MM.1S (cell line): Measurements from ENCODE around the gene PTPRN2.

Experiments used
- DNase-seq: peaks from one replicate; pipeline ENCODE4 v3.0.0-alpha.2; 2015
- H2AFZ ChIP-seq: fragments of 300-600 bp; sonication (generic); 2 replicates; pipeline ENCODE4 v1.6.0; 2016; ENCODE audit warnings: antibody characterized with exemption, low read length
- H3F3A ChIP-seq: fragments of 300-600 bp; sonication (generic); 2 replicates; pipeline ENCODE4 v1.6.1; 2016; ENCODE audit warnings: mild to moderate bottlenecking, antibody characterized with exemption, low read length, moderate library complexity, mixed read lengths; ENCODE audit not compliant: insufficient read depth
- H3K27ac ChIP-seq: fragments of 300-600 bp; sonication (generic); 2 replicates; pipeline ENCODE4 v1.5.1; 2016; ENCODE audit warnings: mild to moderate bottlenecking, low read length
- H3K27me3 ChIP-seq: fragments of 300-600 bp; sonication (generic); replicated peaks from 2 replicates; pipeline ENCODE4 v1.6.0; 2016; ENCODE audit warnings: low read length; ENCODE audit not compliant: insufficient read depth
- H3K36me3 ChIP-seq: fragments of 300-600 bp; sonication (generic); replicated peaks from 2 replicates; pipeline ENCODE4 v1.6.1; 2016; ENCODE audit warnings: mild to moderate bottlenecking, low read length, mixed read lengths; ENCODE audit not compliant: insufficient read depth
- H3K4me1 ChIP-seq: fragments of 300-600 bp; sonication (generic); 2 replicates; pipeline ENCODE4 v1.6.1; 2016; ENCODE audit warnings: low read length, mixed read lengths
- H3K4me2 ChIP-seq: fragments of 300-600 bp; sonication (generic); 2 replicates; pipeline ENCODE4 v1.6.0; 2016; ENCODE audit warnings: low read depth, low read length
- H3K4me3 ChIP-seq: fragments of 300-600 bp; sonication (generic); 2 replicates; pipeline ENCODE4 v1.5.1; 2016; ENCODE audit warnings: low read length, mixed read lengths
- H3K79me2 ChIP-seq: fragments of 300-600 bp; sonication (generic); 2 replicates; pipeline ENCODE4 v1.6.1; 2016; ENCODE audit warnings: mixed run types, low read length, mixed read lengths
- H3K9ac ChIP-seq: fragments of 300-600 bp; sonication (generic); 2 replicates; pipeline ENCODE4 v1.6.1; 2016; ENCODE audit warnings: low read length, mixed read lengths
- H3K9me2 ChIP-seq: fragments of 300-600 bp; sonication (generic); replicated peaks from 2 replicates; pipeline ENCODE4 v1.6.1; 2016; ENCODE audit warnings: mild to moderate bottlenecking, low read length, mixed read lengths; ENCODE audit not compliant: insufficient read depth
- H3K9me3 ChIP-seq: fragments of 300-600 bp; sonication (generic); replicated peaks from 2 replicates; pipeline ENCODE4 v1.6.1; 2016; ENCODE audit warnings: mild to moderate bottlenecking, low read length, mixed read lengths; ENCODE audit not compliant: insufficient read depth
- H4K20me1 ChIP-seq: fragments of 300-600 bp; sonication (generic); 2 replicates; pipeline ENCODE4 v1.6.1; 2016; ENCODE audit warnings: mild to moderate bottlenecking, low read length, moderate library complexity, mixed read lengths; ENCODE audit not compliant: insufficient read depth
- EZH2 ChIP-seq: fragments of 300-600 bp; sonication (generic); optimal IDR thresholded peaks from 2 replicates; pipeline ENCODE3; 2017; ENCODE audit warnings: low read depth, mild to moderate bottlenecking, antibody characterized with exemption, low read length, mixed read lengths
- EZH2phosphoT487 ChIP-seq: fragments of 300-600 bp; sonication (generic); IDR thresholded peaks from 2 replicates; pipeline ENCODE4 v1.6.1; 2018; ENCODE audit warnings: antibody characterized with exemption, low read length
- TF ChIP-seq, protein P1 (sequence below): fragments of 300-600 bp; sonication (generic); IDR thresholded peaks from 2 replicates; pipeline ENCODE4 v1.5.1; 2016; ENCODE audit warnings: antibody characterized with exemption, low read length, mixed read lengths

The PTPRN2 gene

GRCh38 chr7:158117341-158118222, 470.0 kb downstream of the PTPRN2 start:
- TF ChIP-seq EZH2: no peak
- no peak for TF ChIP-seq EZH2phosphoT487
- TF ChIP-seq, protein P1, sequence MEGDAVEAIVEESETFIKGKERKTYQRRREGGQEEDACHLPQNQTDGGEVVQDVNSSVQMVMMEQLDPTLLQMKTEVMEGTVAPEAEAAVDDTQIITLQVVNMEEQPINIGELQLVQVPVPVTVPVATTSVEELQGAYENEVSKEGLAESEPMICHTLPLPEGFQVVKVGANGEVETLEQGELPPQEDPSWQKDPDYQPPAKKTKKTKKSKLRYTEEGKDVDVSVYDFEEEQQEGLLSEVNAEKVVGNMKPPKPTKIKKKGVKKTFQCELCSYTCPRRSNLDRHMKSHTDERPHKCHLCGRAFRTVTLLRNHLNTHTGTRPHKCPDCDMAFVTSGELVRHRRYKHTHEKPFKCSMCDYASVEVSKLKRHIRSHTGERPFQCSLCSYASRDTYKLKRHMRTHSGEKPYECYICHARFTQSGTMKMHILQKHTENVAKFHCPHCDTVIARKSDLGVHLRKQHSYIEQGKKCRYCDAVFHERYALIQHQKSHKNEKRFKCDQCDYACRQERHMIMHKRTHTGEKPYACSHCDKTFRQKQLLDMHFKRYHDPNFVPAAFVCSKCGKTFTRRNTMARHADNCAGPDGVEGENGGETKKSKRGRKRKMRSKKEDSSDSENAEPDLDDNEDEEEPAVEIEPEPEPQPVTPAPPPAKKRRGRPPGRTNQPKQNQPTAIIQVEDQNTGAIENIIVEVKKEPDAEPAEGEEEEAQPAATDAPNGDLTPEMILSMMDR: no peak
- Histone ChIP-seq H2AFZ (no peak overlapping the region), H3K4me1 (no peaks in the 10 kb centered on the region), H3K9me2 (no peaks in the 10 kb centered on the region), H3K4me2 (no peak overlapping the region), H3K27ac (no peak overlapping the region), H3F3A (no peaks in the 10 kb centered on the region), H3K79me2 (no peaks in the 10 kb centered on the region), H3K9me3 (no peaks in the 10 kb centered on the region), H3K4me3 (no peak overlapping the region), H3K36me3 (no peaks in the 10 kb centered on the region), H3K9ac (no peak overlapping the region), H3K27me3 (peaks cover 47% of the 10 kb centered on the region), H4K20me1 (no peaks in the 10 kb centered on the region)
- no peak for DNase-seq

DNA sequence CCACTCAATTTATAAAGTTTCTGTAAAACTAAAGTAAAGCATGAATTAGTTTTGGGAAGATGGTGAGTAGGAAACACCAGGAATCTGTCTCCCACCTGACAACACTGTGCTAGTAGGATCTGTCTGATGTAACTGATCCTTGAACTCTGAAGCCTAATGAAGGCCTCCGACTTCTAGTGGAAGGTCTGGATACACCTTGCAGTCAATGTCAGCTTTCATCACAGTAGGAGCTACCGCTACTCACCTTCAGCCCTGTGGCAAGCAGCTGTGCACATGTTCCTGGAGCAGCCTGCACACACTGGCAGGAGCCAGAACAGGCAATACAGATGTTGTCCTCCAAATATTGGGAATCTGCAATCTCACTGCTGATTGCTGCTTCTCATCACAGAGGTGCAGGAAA, 471.4 kb downstream of the PTPRN2 start:
- TF ChIP-seq EZH2 (no peak), EZH2phosphoT487 (no peak)
- TF ChIP-seq, protein P1: no peak
- Histone ChIP-seq H2AFZ (no peak overlapping the region), H3K4me2 (no peak overlapping the region), H3K27ac (no peak overlapping the region), H3K36me3 (no peaks in the 10 kb centered on the region), H3K79me2 (no peaks in the 10 kb centered on the region), H4K20me1 (no peaks in the 10 kb centered on the region), H3K9ac (no peak overlapping the region), H3K4me3 (no peak overlapping the region), H3F3A (no peaks in the 10 kb centered on the region), H3K4me1 (peaks cover 7% of the 10 kb centered on the region), H3K27me3 (peaks cover 34% of the 10 kb centered on the region), H3K9me3 (no peaks in the 10 kb centered on the region), H3K9me2 (no peaks in the 10 kb centered on the region)
- DNase-seq: no peak

- H3K4me2 ChIP-seq: no peak overlapping the region
- H2AFZ ChIP-seq: no peak overlapping the region
- TF ChIP-seq, protein P1: no peak
- no peak for TF ChIP-seq EZH2
- TF ChIP-seq EZH2phosphoT487: no peak
- no peaks in the 10 kb centered on the region for H3K79me2 ChIP-seq
- no peak overlapping the region for H3K27ac ChIP-seq
- no peaks in the 10 kb centered on the region for H3K9me3 ChIP-seq
- no peak overlapping the region for H3K9ac ChIP-seq
- peaks cover 17% of the 10 kb centered on the region for H3K4me1 ChIP-seq
- peaks cover 14% of the 10 kb centered on the region for H3K27me3 ChIP-seq
- no peaks in the 10 kb centered on the region for H3K36me3 ChIP-seq
- H3F3A ChIP-seq: no peaks in the 10 kb centered on the region; the same call in 1 of the 2 replicates
- H3K4me3 ChIP-seq: no peak overlapping the region
- H4K20me1 ChIP-seq: no peaks in the 10 kb centered on the region
- DNase-seq: no peak
- H3K9me2 ChIP-seq: no peaks in the 10 kb centered on the region
Measured at GRCh38 chr7:158114056-158114850, 473.4 kb downstream of the PTPRN2 start.
